Myocyte (in vitro differentiated cells): ENCODE results near the gene CNTNAP2. TPM values are rescaled to one million over a fixed set of nuclear protein-coding genes. Genes with fewer than 3 reads are reported as not detected.

Source experiments
- DNase-seq: peaks from one replicate; pipeline ENCODE4 v3.0.0-alpha.2; 2012; ENCODE audit warnings: low read depth
- total RNA-seq: library from RNA; depleted of rRNA; stranded (reverse); fragments of >200 nt; gene quantifications from 2 replicates; pipeline ENCODE4 v1.2.3, GENCODE V29; 2014

The CNTNAP2 gene
- total RNA-seq, 1 donor from 2014 or later = not detected

GRCh38 chr7:147803606-147804005 lies 1687.0 kb downstream of the CNTNAP2 start:
- DNase-seq = peak; percentile 7

GRCh38 chr7:147804032-147804431 lies 1687.4 kb downstream of the CNTNAP2 start:
- DNase-seq = peak; percentile 2

GRCh38 chr7:147805996-147806576 lies 1689.5 kb downstream of the CNTNAP2 start:
- DNase-seq = no peak

- DNase-seq = no peak
Observed at GRCh38 chr7:147809786-147810185, 1693.2 kb downstream of the CNTNAP2 start.

GRCh38 chr7:147810269-147810668 lies 1693.7 kb downstream of the CNTNAP2 start:
- DNase-seq = no peak

- DNase-seq = no peak
Observed at GRCh38 chr7:147811923-147812322, 1695.3 kb downstream of the CNTNAP2 start.

- DNase-seq = no peak
Observed at GRCh38 chr7:147813316-147813715, 1696.7 kb downstream of the CNTNAP2 start.

GRCh38 chr7:147818317-147818716 lies 1701.7 kb downstream of the CNTNAP2 start:
- DNase-seq = no peak

GRCh38 chr7:147824671-147825070 lies 1708.1 kb downstream of the CNTNAP2 start:
- DNase-seq = no peak

- DNase-seq = no peak
Observed at GRCh38 chr7:147829016-147829415, 1712.4 kb downstream of the CNTNAP2 start.

GRCh38 chr7:147833557-147833956 lies 1717.0 kb downstream of the CNTNAP2 start:
- DNase-seq = no peak

- no peak for DNase-seq
Observed at GRCh38 chr7:147833970-147834369, 1717.4 kb downstream of the CNTNAP2 start.

- DNase-seq = no peak
Observed at GRCh38 chr7:147852833-147853232, 1736.2 kb downstream of the CNTNAP2 start.

- DNase-seq = no peak
Observed at GRCh38 chr7:147857152-147858140, 1740.8 kb downstream of the CNTNAP2 start.

GRCh38 chr7:147858421-147858820 lies 1741.8 kb downstream of the CNTNAP2 start:
- DNase-seq = no peak

- no peak for DNase-seq
Observed at GRCh38 chr7:147859033-147859432, 1742.4 kb downstream of the CNTNAP2 start.

GRCh38 chr7:147859486-147859885 lies 1742.9 kb downstream of the CNTNAP2 start:
- DNase-seq = no peak

GRCh38 chr7:147861058-147861716 lies 1744.6 kb downstream of the CNTNAP2 start:
- no peak for DNase-seq

GRCh38 chr7:147861945-147862344 lies 1745.3 kb downstream of the CNTNAP2 start:
- no peak for DNase-seq

GRCh38 chr7:147869456-147869855 lies 1752.9 kb downstream of the CNTNAP2 start:
- no peak for DNase-seq

- DNase-seq = no peak
Observed at GRCh38 chr7:147878912-147879661, 1762.5 kb downstream of the CNTNAP2 start.
